ENCODE results near the gene PMPCA. TPM values are rescaled to one million over a fixed set of nuclear protein-coding genes. Genes with fewer than 3 reads are reported as not detected.

Gene PMPCA
- total RNA-seq, 1 experiment from 2014 or later: 94.5 TPM

GRCh38 chr9:136423432-136424146 is 13.1 kb downstream of the PMPCA start:
- H3K79me2 ChIP-seq (ENCODE audit: insufficient read depth, low read length): no peaks in the 10 kb centered on the region
- H3K27me3 Mint-ChIP-seq (ENCODE audit: low read depth): no peaks in the 10 kb centered on the region
- no peak overlapping the region for H3K4ac ChIP-seq (ENCODE audit: low read depth, low read length)
- no peak overlapping the region for H4K8ac ChIP-seq (replicated peaks; ENCODE audit: insufficient read length, low read depth, low read length)
- no peak overlapping the region for H3T11ph ChIP-seq (ENCODE audit: low read length)
- H3K9me3 Mint-ChIP-seq: no peaks in the 10 kb centered on the region
- no peak overlapping the region for H2BK5ac ChIP-seq (ENCODE audit: insufficient read length, low read length)
- no peaks in the 10 kb centered on the region for H4K20me1 ChIP-seq (ENCODE audit: control insufficient read depth, insufficient read depth, insufficient read length)
- no peaks in the 10 kb centered on the region for H3K23me2 ChIP-seq (ENCODE audit: insufficient read length, low read depth, low read length, poor library complexity, severe bottlenecking)
- no peak overlapping the region for H4K91ac ChIP-seq (ENCODE audit: insufficient read length, low read depth, low read length)
- H2BK120ac ChIP-seq (ENCODE audit: low read depth, low read length, poor library complexity, severe bottlenecking): no peak overlapping the region
- no peak overlapping the region for H3K27ac Mint-ChIP-seq
- no peak for TF ChIP-seq CTCF (conservative IDR thresholded peaks at IDR 0.05)
- no peak overlapping the region for H4K5ac ChIP-seq (ENCODE audit: insufficient read length, low read depth, low read length)
- no peak overlapping the region for H2BK20ac ChIP-seq (ENCODE audit: low read depth, low read length, poor library complexity, severe bottlenecking)
- H3K23ac ChIP-seq (ENCODE audit: insufficient read length, low read depth, low read length): no peak overlapping the region
- no peak overlapping the region for H2AFZ ChIP-seq (ENCODE audit: low read length)
- H3K14ac ChIP-seq (ENCODE audit: insufficient read depth, low read length): no peak overlapping the region
- H3K4me1 Mint-ChIP-seq: no peaks in the 10 kb centered on the region
- no peak overlapping the region for H3K4me2 ChIP-seq (ENCODE audit: insufficient read depth, insufficient read length, low read length)
- no peaks in the 10 kb centered on the region for H3K79me1 ChIP-seq (ENCODE audit: insufficient read depth, low read depth, low read length, poor library complexity, severe bottlenecking)
- H3K27ac ChIP-seq (ENCODE audit: insufficient read length, low read depth, low read length): no peak overlapping the region
- H3K4me3 Mint-ChIP-seq: no peak overlapping the region
- H3K9ac ChIP-seq (ENCODE audit: extremely low read depth, insufficient read length, low read length): no peak overlapping the region
- peaks cover 12 to 77% (median 53%) of the 10 kb centered on the region in 3 experiments; a peak in 6 of 7 replicates for H3K36me3 Mint-ChIP-seq (ENCODE audit: insufficient read depth in 1 of 3, low read depth in 3 of 3)
- no peak for DNase-seq
- H2BK15ac ChIP-seq (ENCODE audit: low read depth, low read length): no peak overlapping the region
- H3K9me3 ChIP-seq (ENCODE audit: control insufficient read depth, low read depth, low read length): no peaks in the 10 kb centered on the region
- no peak overlapping the region for H2AK5ac ChIP-seq (ENCODE audit: insufficient read length, low read length)
- no peaks in the 10 kb centered on the region for H3K4me1 ChIP-seq (ENCODE audit: insufficient read depth, low read length)
- H2BK12ac ChIP-seq (ENCODE audit: insufficient read length, low read depth, low read length): no peak overlapping the region
- H3K56ac ChIP-seq (ENCODE audit: insufficient read length, low read depth, low read length): no peak overlapping the region
- WGBS (ENCODE audit: extremely low coverage, insufficient read length, low lambda C conversion rate): no CpG with 5 or more reads among the region's 43 CpGs
- H3K18ac ChIP-seq (ENCODE audit: insufficient read length, low read depth, low read length): no peak overlapping the region
- no peaks in the 10 kb centered on the region for H3K27me3 ChIP-seq (ENCODE audit: insufficient read depth, low read length)
